Uterus (tissue), 2 donors: ENCODE data around the gene PPP1R14D.

Experiments
- CTCF ChIP-seq, 4 experiments: fragments of 200-600 bp in 2 of 4; fragments of 450-650 bp in 2 of 4; sonication (generic) in 2 of 4; IDR thresholded peaks; one replicate each; pipeline ENCODE4 v1.5.1; 2016 to 2019; ENCODE audit warnings: antibody characterized with exemption in 4 of 4, mild to moderate bottlenecking in 2 of 4, moderate library complexity in 1 of 4
- POLR2A ChIP-seq, 2 donors: fragments of 450-650 bp; IDR thresholded peaks; one replicate each; pipeline ENCODE4 v1.6.1; 2016; ENCODE audit warnings: antibody characterized with exemption in 2 of 2, mild to moderate bottlenecking in 1 of 2, moderate library complexity in 1 of 2

GRCh38 chr15:40771242-40771641, 57.3 kb downstream of the PPP1R14D start:
- no peak for TF ChIP-seq CTCF (IDR thresholded peaks at IDR 0.05)
- no peak for TF ChIP-seq POLR2A (IDR thresholded peaks at IDR 0.05)
